AG04450 (cell line): Measurements from ENCODE around the gene ARG2. TPM values are rescaled to one million over a fixed set of nuclear protein-coding genes. Genes with fewer than 3 reads are reported as not detected.

Source experiments
- CTCF ChIA-PET: fragments of 300-600, 350-600 bp; formaldehyde crosslinking; extraction: SDS; loops from one replicate; lab custom pipeline; 2022; ENCODE audit warnings: antibody characterized with exemption, inconsistent platforms; lab: Charles Lee
- POLR2A ChIA-PET: fragments of 350-600 bp; formaldehyde crosslinking; extraction: SDS; loops from one replicate; lab custom pipeline; 2021; ENCODE audit warnings: antibody characterized with exemption, inconsistent platforms; lab: Yijun Ruan, JAX
- DNase-seq: peaks from one replicate; pipeline ENCODE4 v3.0.0-alpha.2; 2011; ENCODE audit warnings: low read depth, low spot score
- H3K27ac ChIP-seq: one replicate; pipeline ENCODE4 v1.5.1; 2012; ENCODE audit warnings: low read depth, low read length, control low read depth
- H3K27me3 ChIP-seq: one replicate; pipeline ENCODE4 v1.6.0; 2012; ENCODE audit warnings: low read length; ENCODE audit not compliant: control insufficient read depth, insufficient read depth
- H3K4me3 ChIP-seq: 2 replicates; pipeline ENCODE4 v1.5.1; 2011; ENCODE audit warnings: mild to moderate bottlenecking, low read depth, low read length, control low read depth
- H3K9me3 ChIP-seq: 2 replicates; pipeline ENCODE4 v1.5.1; 2012; ENCODE audit warnings: low read length; ENCODE audit not compliant: control insufficient read depth, insufficient read depth
- polyA plus RNA-seq: library from polyadenylated mRNA; depleted of rRNA; stranded (reverse); fragments of >200 nt; gene quantifications from 2 replicates; pipeline ENCODE4 v1.2.3, GENCODE V29; 2011
- TF ChIP-seq, protein P1 (sequence below): IDR thresholded peaks from 2 replicates; pipeline ENCODE4 v1.5.1; 2011; ENCODE audit warnings: low read depth, low read length, control low read depth, inconsistent platforms

ARG2 gene
- polyA plus RNA-seq, 1 experiment = 2.6 TPM

DNA sequence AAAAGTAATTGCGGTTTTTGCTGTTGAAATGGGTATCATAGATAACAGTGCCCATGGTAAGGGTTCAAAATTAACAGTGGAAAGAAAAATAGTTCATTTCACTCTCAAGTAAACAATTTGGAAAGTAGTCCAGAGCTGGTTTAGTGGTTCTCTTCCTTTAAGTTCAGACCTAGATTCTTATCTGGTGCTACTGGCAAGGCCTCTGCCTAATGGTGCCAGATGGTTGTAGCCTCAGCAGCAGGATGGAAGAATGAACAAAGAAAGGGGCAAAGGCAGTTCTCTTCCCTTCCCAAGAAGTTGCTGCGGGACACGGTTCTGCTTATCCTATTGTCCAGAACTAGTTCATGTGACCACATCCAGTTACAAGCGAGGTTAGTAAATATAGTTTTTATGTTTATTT is 10.5 kb downstream of the ARG2 start:
- Histone ChIP-seq H3K27ac (no peak overlapping the region), H3K27me3 (no peaks in the 10 kb centered on the region), H3K4me3 (no peak overlapping the region), H3K9me3 (no peaks in the 10 kb centered on the region)
- DNase-seq = no peak
- ChIA-PET POLR2A (no interaction called here), CTCF (interaction anchor here (1.5 kb wide), 1 partner anchor 30 kb away, joined by 4 read pairs; the partner anchor contains the start of gene PIGH)
- TF ChIP-seq, protein P1, sequence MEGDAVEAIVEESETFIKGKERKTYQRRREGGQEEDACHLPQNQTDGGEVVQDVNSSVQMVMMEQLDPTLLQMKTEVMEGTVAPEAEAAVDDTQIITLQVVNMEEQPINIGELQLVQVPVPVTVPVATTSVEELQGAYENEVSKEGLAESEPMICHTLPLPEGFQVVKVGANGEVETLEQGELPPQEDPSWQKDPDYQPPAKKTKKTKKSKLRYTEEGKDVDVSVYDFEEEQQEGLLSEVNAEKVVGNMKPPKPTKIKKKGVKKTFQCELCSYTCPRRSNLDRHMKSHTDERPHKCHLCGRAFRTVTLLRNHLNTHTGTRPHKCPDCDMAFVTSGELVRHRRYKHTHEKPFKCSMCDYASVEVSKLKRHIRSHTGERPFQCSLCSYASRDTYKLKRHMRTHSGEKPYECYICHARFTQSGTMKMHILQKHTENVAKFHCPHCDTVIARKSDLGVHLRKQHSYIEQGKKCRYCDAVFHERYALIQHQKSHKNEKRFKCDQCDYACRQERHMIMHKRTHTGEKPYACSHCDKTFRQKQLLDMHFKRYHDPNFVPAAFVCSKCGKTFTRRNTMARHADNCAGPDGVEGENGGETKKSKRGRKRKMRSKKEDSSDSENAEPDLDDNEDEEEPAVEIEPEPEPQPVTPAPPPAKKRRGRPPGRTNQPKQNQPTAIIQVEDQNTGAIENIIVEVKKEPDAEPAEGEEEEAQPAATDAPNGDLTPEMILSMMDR = no peak

DNA sequence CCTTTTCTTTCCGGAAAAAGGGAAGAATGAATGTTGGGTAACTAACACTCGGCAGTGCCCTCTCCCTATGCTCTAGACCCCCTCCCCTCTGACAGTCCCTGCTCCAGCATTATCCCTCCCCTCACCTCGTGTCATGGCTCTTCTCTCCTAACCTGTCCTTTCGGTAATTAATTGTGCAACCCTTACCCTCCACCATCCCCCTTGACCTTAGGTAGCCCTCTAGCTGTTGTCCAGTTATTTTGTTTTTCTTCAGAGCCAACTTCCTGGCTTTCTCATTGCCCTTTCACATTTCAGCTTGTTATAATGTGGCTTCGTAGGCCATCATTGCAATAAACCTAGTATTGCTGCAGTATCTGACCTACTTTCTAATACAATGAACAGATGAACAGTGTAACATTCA is 11.2 kb downstream of the ARG2 start:
- Histone ChIP-seq H3K9me3 (no peaks in the 10 kb centered on the region), H3K27ac (no peak overlapping the region), H3K27me3 (no peaks in the 10 kb centered on the region), H3K4me3 (no peak overlapping the region)
- DNase-seq = no peak
- POLR2A ChIA-PET = no interaction called here
- CTCF ChIA-PET = interaction anchor here (1.5 kb wide), 1 partner anchor 30 kb away, joined by 4 read pairs; the partner anchor contains the start of gene PIGH
- TF ChIP-seq, protein P1 = no peak

DNA sequence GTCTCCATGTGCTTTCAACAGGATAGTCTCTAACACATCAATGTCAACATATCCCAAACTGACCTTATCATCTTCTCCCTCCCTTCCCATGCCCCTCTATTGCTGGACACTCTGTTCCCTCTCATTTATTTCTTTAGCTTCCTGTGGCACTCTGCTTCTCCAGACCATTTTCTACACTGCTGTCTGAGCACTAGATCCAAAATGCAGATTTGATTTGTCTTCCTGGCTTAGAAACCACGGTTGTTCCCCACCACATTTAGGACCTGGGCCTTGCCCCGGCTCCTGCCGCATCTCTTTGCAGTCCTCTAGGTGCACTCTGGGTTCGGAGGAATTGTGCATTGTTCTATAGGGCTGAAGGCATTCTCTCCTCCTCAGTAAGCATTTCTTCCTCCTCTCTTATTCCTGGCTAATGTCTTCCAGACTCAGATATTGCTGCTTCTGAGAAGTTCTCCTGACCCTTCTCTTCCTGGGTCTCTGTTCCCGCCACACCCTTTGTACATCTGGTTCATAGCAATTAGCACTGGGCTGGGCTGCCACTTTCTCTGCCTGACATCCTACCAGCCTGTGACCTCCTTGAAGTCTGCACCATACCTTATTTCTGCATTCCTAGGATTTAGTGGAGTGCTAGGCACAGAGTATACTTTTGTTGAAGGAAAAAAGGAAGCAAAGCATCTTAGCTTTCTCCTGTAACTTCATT is 13.9 kb downstream of the ARG2 start:
- no peak for DNase-seq
- Histone ChIP-seq H3K4me3 (no peak overlapping the region), H3K27ac (no peak overlapping the region), H3K9me3 (no peaks in the 10 kb centered on the region), H3K27me3 (no peaks in the 10 kb centered on the region)
- TF ChIP-seq, protein P1 = no peak
- POLR2A ChIA-PET = no interaction called here
- CTCF ChIA-PET = interaction anchor here (0.7 to 1.7 kb wide), 3 partner anchors 15 to 63 kb away, joined by 3 to 5 read pairs (median 3); no protein-coding TSS in a partner anchor

DNA sequence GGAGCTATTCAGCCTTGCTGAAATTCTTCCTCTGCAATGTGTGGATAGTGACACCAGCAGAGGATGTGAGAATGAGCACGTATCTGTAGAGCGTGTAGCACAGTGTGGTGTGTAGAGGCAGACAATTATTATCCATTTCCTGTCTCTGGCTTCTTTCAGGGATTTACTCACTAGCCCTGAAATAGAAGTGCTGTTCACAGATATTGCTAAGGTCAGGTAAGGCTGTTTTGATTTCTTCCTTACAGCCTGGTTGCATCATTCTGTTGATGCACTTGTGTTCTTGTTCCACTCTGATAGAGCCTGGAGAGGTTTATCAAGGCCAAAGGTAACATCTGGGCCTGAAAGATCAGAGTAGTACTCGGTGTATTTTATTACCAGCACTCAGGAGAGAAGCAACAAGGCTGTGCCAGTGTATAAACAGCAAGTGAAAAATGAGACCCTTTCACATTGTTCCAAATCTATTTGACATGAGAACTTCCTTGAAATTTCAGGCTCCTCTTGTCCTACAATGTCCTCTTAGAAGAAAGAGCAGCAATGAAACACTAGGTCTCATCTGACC is 16.7 kb downstream of the ARG2 start:
- CTCF ChIA-PET = interaction anchor here (1.4 to 1.5 kb wide), 2 partner anchors 17 to 30 kb away, joined by 4 to 5 read pairs; no protein-coding TSS in a partner anchor
- TF ChIP-seq, protein P1 = no peak
- Histone ChIP-seq H3K27me3 (no peaks in the 10 kb centered on the region), H3K27ac (no peak overlapping the region), H3K9me3 (no peaks in the 10 kb centered on the region), H3K4me3 (no peak overlapping the region)
- POLR2A ChIA-PET = no interaction called here
- DNase-seq = no peak

DNA sequence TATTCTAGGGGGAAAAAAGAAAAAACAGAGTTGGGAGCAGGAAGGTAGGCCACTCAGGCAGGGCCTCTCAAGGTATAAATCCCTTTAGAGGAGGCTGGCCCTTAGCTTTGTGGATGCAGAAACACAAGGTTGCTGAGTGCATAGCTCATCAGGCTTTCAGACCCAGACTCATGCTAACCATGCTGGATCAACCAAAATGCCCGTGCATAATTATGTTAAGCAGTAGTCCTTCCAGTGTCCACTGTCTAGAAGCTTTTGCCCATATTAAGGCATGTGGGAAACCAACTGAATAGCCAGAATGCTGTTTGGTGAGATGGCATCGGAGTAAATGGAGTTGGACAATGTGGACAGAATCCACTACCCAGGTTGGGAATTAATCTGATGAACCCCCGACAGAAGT is 18.9 kb downstream of the ARG2 start:
- Histone ChIP-seq H3K4me3 (no peak overlapping the region), H3K27ac (no peak overlapping the region), H3K9me3 (no peaks in the 10 kb centered on the region), H3K27me3 (no peaks in the 10 kb centered on the region)
- CTCF ChIA-PET = no interaction called here
- TF ChIP-seq, protein P1 = no peak
- POLR2A ChIA-PET = no interaction called here
- no peak for DNase-seq
